BLaER1 treated with 17β-estradiol and CSF1 and Interleukin-3, amounts not matched to agents 10 nM and 100 nM (cell line): ENCODE measurements around the gene TMEM164.
"Not testable (repeated sequence)": the region's sequence is repeated elsewhere in the genome, so short reads cannot be mapped to it uniquely, and the experiment has no call there.

Source experiments
- H3K27ac ChIP-seq, 11 experiments: shearing (Covaris generic); formaldehyde crosslinking; 2 replicates each; pipeline ENCODE4 v1.8.1; 2022
- H3K27me3 ChIP-seq, 11 experiments: shearing (Covaris generic); formaldehyde crosslinking; 2 replicates each; pipeline ENCODE4 v1.8.1; 2022
- H3K36me3 ChIP-seq, 11 experiments: shearing (Covaris generic); formaldehyde crosslinking; 2 replicates each; pipeline ENCODE4 v1.8.1; 2022
- H3K4me1 ChIP-seq, 10 experiments: shearing (Covaris generic); formaldehyde crosslinking; 2 replicates each; pipeline ENCODE4 v1.8.1; 2022
- H3K4me2 ChIP-seq, 11 experiments: shearing (Covaris generic); formaldehyde crosslinking; 2 replicates each; pipeline ENCODE4 v1.8.1; 2022
- H3K4me3 ChIP-seq, 10 experiments: shearing (Covaris generic); formaldehyde crosslinking; 2 replicates each; pipeline ENCODE4 v1.8.1; 2022
- H3K9ac ChIP-seq, 11 experiments: shearing (Covaris generic); formaldehyde crosslinking; 2 replicates each; pipeline ENCODE4 v1.8.1; 2022
- H3K9me3 ChIP-seq, 11 experiments: shearing (Covaris generic); formaldehyde crosslinking; replicated peaks in 1 of 11; 2 replicates each; pipeline ENCODE4 v1.8.1; 2022
- H4K20me1 ChIP-seq, 11 experiments: shearing (Covaris generic); formaldehyde crosslinking; 2 replicates each; pipeline ENCODE4 v1.8.1; 2022
- Cebpa-rat ChIP-seq, 11 experiments: shearing (Covaris generic); IDR thresholded peaks; 2 replicates each; pipeline ENCODE4 v1.8.1; 2022

TMEM164 gene

GRCh38 chrX:109974906-109975655, 27.8 kb upstream of the TMEM164 start:
- H4K20me1 ChIP-seq: no peaks in the 10 kb centered on the region
- no peak overlapping the region for H3K4me3 ChIP-seq
- H3K9me3 ChIP-seq: no peaks in the 10 kb centered on the region; a peak in 2 of 22 replicates
- H3K27me3 ChIP-seq: peaks cover 77 to 100% (median 95%) of the 10 kb centered on the region in 11 experiments
- no peak overlapping the region for H3K9ac ChIP-seq
- TF ChIP-seq Cebpa-rat (IDR thresholded peaks at IDR 0.05): no peak
- no peaks in the 10 kb centered on the region for H3K4me1 ChIP-seq
- no peak overlapping the region; a peak in 1 of 22 replicates for H3K27ac ChIP-seq
- H3K4me2 ChIP-seq: no peak overlapping the region
- no peaks in the 10 kb centered on the region for H3K36me3 ChIP-seq

- H3K4me2 ChIP-seq, H3K36me3 ChIP-seq, H4K20me1 ChIP-seq, H3K27ac ChIP-seq, H3K9ac ChIP-seq, H3K4me3 ChIP-seq, H3K9me3 ChIP-seq, H3K4me1 ChIP-seq: not testable (repeated sequence)
- peaks cover 39 to 73% (median 65%) of the 10 kb centered on the region in 11 experiments for H3K27me3 ChIP-seq
These were observed 17.7 kb upstream of the TMEM164 start for GRCh38 chrX:109985210-109985609.

GRCh38 chrX:109987884-109988283, 15.0 kb upstream of the TMEM164 start:
- H3K27ac ChIP-seq: no peak overlapping the region
- no peaks in the 10 kb centered on the region for H3K9me3 ChIP-seq
- no peak overlapping the region for H3K4me3 ChIP-seq
- H4K20me1 ChIP-seq: no peaks in the 10 kb centered on the region
- H3K27me3 ChIP-seq: peaks cover 36 to 72% (median 64%) of the 10 kb centered on the region in 11 experiments
- H3K9ac ChIP-seq: no peak overlapping the region
- peaks cover 0 to 11% (median 3%) of the 10 kb centered on the region in 10 experiments; a peak in 9 of 20 replicates for H3K4me1 ChIP-seq
- no peak overlapping the region for H3K4me2 ChIP-seq
- TF ChIP-seq Cebpa-rat (IDR thresholded peaks at IDR 0.05): no peak
- no peaks in the 10 kb centered on the region for H3K36me3 ChIP-seq

GRCh38 chrX:109990582-109991276, 12.2 kb upstream of the TMEM164 start:
- H3K4me3 ChIP-seq: no peak overlapping the region
- H3K9me3 ChIP-seq: 0 out of 22 replicates have a peak, but pooled peaks cover 0 to 1% (median 0%) of the 10 kb centered on the region in 11 experiments
- H4K20me1 ChIP-seq: no peaks in the 10 kb centered on the region
- H3K9ac ChIP-seq: no peak overlapping the region
- peaks cover 46 to 86% (median 81%) of the 10 kb centered on the region in 11 experiments for H3K27me3 ChIP-seq
- no peak for TF ChIP-seq Cebpa-rat (IDR thresholded peaks at IDR 0.05)
- H3K4me1 ChIP-seq: peaks cover 0 to 11% (median 3%) of the 10 kb centered on the region in 10 experiments; a peak in 9 of 20 replicates
- no peak overlapping the region for H3K27ac ChIP-seq
- H3K4me2 ChIP-seq: peak overlapping the region in 5 of 11 experiments; percentile 9 to 22 (median 20); a peak in 7 of 22 replicates
- no peaks in the 10 kb centered on the region for H3K36me3 ChIP-seq

- no peak overlapping the region for H3K9ac ChIP-seq
- H3K27me3 ChIP-seq: peaks cover 58 to 100% (median 96%) of the 10 kb centered on the region in 11 experiments
- no peak overlapping the region for H3K27ac ChIP-seq
- H4K20me1 ChIP-seq: no peaks in the 10 kb centered on the region
- H3K4me3 ChIP-seq: no peak overlapping the region
- H3K4me1 ChIP-seq: peaks cover 0 to 11% (median 3%) of the 10 kb centered on the region in 10 experiments; a peak in 9 of 20 replicates
- 0 out of 22 replicates have a peak, but pooled peaks cover 0 to 6% (median 0%) of the 10 kb centered on the region in 11 experiments for H3K9me3 ChIP-seq
- no peak for TF ChIP-seq Cebpa-rat (IDR thresholded peaks at IDR 0.05)
- H3K36me3 ChIP-seq: no peaks in the 10 kb centered on the region
- no peak overlapping the region for H3K4me2 ChIP-seq
These were observed 10.7 kb upstream of the TMEM164 start for GRCh38 chrX:109992203-109992602.

GRCh38 chrX:109995155-109995554, 7.8 kb upstream of the TMEM164 start:
- H3K36me3 ChIP-seq: no peaks in the 10 kb centered on the region
- no peak overlapping the region for H3K9ac ChIP-seq
- TF ChIP-seq Cebpa-rat (IDR thresholded peaks at IDR 0.05): no peak
- no peaks in the 10 kb centered on the region for H4K20me1 ChIP-seq
- H3K27ac ChIP-seq: no peak overlapping the region
- H3K27me3 ChIP-seq: peaks cover 66 to 100% (median 96%) of the 10 kb centered on the region in 11 experiments
- H3K4me2 ChIP-seq: no peak overlapping the region
- no peak overlapping the region for H3K4me3 ChIP-seq
- H3K9me3 ChIP-seq: 0 out of 22 replicates have a peak, but pooled peaks cover 0 to 6% (median 0%) of the 10 kb centered on the region in 11 experiments
- H3K4me1 ChIP-seq: peaks cover 0 to 9% (median 3%) of the 10 kb centered on the region in 10 experiments; a peak in 9 of 20 replicates

GRCh38 chrX:109997786-109998452, 5.0 kb upstream of the TMEM164 start:
- H3K27ac ChIP-seq: no peak overlapping the region
- H3K4me1 ChIP-seq: peaks cover 0 to 8% (median 3%) of the 10 kb centered on the region in 10 experiments; a peak in 4 of 20 replicates
- H4K20me1 ChIP-seq: no peaks in the 10 kb centered on the region
- no peak for TF ChIP-seq Cebpa-rat (IDR thresholded peaks at IDR 0.05)
- peaks cover 52 to 86% (median 82%) of the 10 kb centered on the region in 11 experiments for H3K27me3 ChIP-seq
- 0 out of 22 replicates have a peak, but pooled peaks cover 0 to 6% (median 0%) of the 10 kb centered on the region in 11 experiments for H3K9me3 ChIP-seq
- H3K4me2 ChIP-seq: no peak overlapping the region
- no peak overlapping the region for H3K4me3 ChIP-seq
- H3K9ac ChIP-seq: no peak overlapping the region
- H3K36me3 ChIP-seq: no peaks in the 10 kb centered on the region

- Histone ChIP-seq H3K27ac (no peak overlapping the region), H3K4me2 (no peak overlapping the region), H3K4me3 (no peak overlapping the region), H3K36me3 (no peaks in the 10 kb centered on the region), H3K4me1 (peaks cover 11 to 22% (median 16%) of the 10 kb centered on the region in 10 experiments), H4K20me1 (peaks cover under 1 to 19% (median 15%) of the 10 kb centered on the region in 11 experiments; a peak in 16 of 22 replicates), H3K9me3 (peaks cover 0 to 10% (median 0%) of the 10 kb centered on the region in 11 experiments; a peak in 2 of 22 replicates), H3K9ac (no peak overlapping the region), H3K27me3 (peaks cover 52 to 83% (median 79%) of the 10 kb centered on the region in 11 experiments; a peak in 21 of 22 replicates)
- no peak for TF ChIP-seq Cebpa-rat (IDR thresholded peaks at IDR 0.05)
These were observed 2.9 kb upstream of the TMEM164 start for GRCh38 chrX:110000000-110000399.
